ENCODE measurements around the gene DAAM1.

DNA sequence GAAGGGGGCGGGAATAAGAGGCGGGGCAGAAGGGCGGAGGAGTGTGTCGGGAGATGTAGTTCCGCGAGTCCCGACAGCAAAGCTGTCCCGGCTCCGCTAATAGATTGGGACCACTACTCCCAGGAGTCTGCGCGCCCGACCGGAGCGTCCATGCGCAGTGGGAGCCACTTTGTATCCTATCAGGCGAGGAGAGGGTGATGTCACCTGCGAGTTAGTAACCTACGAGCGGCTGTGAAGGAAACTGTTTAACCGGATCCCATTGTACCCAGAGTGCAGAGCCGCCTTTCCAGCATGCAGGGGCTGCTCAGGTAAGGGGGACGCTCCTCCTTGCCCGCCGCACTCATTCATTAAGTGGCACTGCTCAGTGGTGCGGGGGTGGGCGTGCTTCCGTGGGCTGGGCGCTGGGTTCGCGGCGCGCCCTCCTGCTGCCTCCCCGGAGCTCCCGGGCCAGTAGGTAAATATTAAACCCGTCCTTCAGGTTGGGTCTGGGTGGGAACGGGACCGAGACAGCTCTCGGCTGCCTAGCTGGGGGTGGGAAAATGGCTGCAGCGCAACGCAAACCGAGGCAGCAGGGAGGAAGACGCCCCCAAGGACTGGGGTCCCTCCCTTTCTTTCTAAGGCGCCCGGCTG is at the start of gene DAAM1:
- TF ChIP-seq POLR2A (IDR thresholded peaks at IDR 0.05; ENCODE audit: low read length): peak; percentile 75
- TF ChIP-seq, protein P1, sequence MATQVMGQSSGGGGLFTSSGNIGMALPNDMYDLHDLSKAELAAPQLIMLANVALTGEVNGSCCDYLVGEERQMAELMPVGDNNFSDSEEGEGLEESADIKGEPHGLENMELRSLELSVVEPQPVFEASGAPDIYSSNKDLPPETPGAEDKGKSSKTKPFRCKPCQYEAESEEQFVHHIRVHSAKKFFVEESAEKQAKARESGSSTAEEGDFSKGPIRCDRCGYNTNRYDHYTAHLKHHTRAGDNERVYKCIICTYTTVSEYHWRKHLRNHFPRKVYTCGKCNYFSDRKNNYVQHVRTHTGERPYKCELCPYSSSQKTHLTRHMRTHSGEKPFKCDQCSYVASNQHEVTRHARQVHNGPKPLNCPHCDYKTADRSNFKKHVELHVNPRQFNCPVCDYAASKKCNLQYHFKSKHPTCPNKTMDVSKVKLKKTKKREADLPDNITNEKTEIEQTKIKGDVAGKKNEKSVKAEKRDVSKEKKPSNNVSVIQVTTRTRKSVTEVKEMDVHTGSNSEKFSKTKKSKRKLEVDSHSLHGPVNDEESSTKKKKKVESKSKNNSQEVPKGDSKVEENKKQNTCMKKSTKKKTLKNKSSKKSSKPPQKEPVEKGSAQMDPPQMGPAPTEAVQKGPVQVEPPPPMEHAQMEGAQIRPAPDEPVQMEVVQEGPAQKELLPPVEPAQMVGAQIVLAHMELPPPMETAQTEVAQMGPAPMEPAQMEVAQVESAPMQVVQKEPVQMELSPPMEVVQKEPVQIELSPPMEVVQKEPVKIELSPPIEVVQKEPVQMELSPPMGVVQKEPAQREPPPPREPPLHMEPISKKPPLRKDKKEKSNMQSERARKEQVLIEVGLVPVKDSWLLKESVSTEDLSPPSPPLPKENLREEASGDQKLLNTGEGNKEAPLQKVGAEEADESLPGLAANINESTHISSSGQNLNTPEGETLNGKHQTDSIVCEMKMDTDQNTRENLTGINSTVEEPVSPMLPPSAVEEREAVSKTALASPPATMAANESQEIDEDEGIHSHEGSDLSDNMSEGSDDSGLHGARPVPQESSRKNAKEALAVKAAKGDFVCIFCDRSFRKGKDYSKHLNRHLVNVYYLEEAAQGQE (IDR thresholded peaks at IDR 0.05): no peak
- no peak for TF ChIP-seq HEYL (CRISPR knock-in tag; IDR thresholded peaks at IDR 0.05)
- TF ChIP-seq, protein P2, sequence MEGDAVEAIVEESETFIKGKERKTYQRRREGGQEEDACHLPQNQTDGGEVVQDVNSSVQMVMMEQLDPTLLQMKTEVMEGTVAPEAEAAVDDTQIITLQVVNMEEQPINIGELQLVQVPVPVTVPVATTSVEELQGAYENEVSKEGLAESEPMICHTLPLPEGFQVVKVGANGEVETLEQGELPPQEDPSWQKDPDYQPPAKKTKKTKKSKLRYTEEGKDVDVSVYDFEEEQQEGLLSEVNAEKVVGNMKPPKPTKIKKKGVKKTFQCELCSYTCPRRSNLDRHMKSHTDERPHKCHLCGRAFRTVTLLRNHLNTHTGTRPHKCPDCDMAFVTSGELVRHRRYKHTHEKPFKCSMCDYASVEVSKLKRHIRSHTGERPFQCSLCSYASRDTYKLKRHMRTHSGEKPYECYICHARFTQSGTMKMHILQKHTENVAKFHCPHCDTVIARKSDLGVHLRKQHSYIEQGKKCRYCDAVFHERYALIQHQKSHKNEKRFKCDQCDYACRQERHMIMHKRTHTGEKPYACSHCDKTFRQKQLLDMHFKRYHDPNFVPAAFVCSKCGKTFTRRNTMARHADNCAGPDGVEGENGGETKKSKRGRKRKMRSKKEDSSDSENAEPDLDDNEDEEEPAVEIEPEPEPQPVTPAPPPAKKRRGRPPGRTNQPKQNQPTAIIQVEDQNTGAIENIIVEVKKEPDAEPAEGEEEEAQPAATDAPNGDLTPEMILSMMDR (IDR thresholded peaks at IDR 0.05): no peak
- TF ChIP-seq MAFK (IDR thresholded peaks at IDR 0.05; ENCODE audit: partially characterized antibody): no peak
- no peak for TF ChIP-seq HOXA7 (CRISPR knock-in tag; IDR thresholded peaks at IDR 0.05)
- TF ChIP-seq SMC3 (IDR thresholded peaks at IDR 0.05): no peak
- TF ChIP-seq, protein P3, sequence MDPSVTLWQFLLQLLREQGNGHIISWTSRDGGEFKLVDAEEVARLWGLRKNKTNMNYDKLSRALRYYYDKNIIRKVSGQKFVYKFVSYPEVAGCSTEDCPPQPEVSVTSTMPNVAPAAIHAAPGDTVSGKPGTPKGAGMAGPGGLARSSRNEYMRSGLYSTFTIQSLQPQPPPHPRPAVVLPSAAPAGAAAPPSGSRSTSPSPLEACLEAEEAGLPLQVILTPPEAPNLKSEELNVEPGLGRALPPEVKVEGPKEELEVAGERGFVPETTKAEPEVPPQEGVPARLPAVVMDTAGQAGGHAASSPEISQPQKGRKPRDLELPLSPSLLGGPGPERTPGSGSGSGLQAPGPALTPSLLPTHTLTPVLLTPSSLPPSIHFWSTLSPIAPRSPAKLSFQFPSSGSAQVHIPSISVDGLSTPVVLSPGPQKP (IDR thresholded peaks at IDR 0.05; ENCODE audit: low read depth, low read length): no peak
- TF ChIP-seq CHD2 (IDR thresholded peaks at IDR 0.05; ENCODE audit: low read length, partially characterized antibody): no peak
- no peak for TF ChIP-seq KDM5A (IDR thresholded peaks at IDR 0.05)
- TF ChIP-seq EHMT2 (IDR thresholded peaks at IDR 0.05; ENCODE audit: low read depth): no peak
- no peak for TF ChIP-seq HDAC2 (IDR thresholded peaks at IDR 0.05)
- TF ChIP-seq, protein P4, sequence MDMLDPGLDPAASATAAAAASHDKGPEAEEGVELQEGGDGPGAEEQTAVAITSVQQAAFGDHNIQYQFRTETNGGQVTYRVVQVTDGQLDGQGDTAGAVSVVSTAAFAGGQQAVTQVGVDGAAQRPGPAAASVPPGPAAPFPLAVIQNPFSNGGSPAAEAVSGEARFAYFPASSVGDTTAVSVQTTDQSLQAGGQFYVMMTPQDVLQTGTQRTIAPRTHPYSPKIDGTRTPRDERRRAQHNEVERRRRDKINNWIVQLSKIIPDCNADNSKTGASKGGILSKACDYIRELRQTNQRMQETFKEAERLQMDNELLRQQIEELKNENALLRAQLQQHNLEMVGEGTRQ (IDR thresholded peaks at IDR 0.05): no peak
- TF ChIP-seq TP53 (CRISPR knock-in tag; IDR thresholded peaks at IDR 0.05): no peak

Measured in A549 (cell line).